HG02588 (cell line): ENCODE data around the gene SNRNP25.
A peak's percentile ranks its signal among the peaks of the same experiment; 100 is the strongest.

ENCODE experiments used
- ATAC-seq: cut with Tn5 transposase; IDR thresholded peaks from one replicate; pipeline ENCODE4 v1.9.1; 2021; ENCODE audit warnings: mild to moderate bottlenecking, moderate library complexity; ENCODE audit not compliant: unreplicated experiment

SNRNP25 gene

GRCh38 chr16:76535-77272 lies 23.1 kb downstream of the SNRNP25 start:
- no peak for ATAC-seq

DNA sequence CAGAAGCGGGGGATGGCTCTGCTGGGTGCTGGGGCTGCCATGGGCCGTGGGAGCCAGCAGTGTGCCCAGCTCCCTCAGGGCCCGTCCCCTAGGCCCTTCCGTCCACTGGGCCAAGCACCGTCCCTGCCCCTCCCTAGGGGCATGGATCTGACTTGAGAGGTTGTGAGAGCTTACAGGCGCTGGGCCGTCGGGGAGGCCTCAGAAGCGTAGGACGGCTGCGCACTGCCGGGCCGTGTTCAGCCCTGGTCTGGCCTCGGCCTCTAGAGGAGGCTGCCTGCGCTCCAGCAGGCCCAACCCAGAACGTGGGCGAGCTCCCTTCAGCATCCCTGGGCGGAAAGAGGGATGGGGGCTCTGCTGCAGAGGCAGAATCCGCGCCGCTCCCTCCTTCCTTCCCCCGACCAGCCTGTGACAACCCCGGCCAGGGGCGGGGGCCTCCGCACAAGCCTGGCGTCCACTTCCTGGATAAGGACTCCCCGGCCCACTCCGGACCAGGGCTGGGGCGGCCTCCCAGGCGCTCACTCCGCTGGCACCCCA lies 23.7 kb downstream of the SNRNP25 start:
- peak; percentile 28 for ATAC-seq

- peak; percentile 60 for ATAC-seq
Measured at GRCh38 chr16:77807-78443, 24.3 kb downstream of the SNRNP25 start, which contains the start of gene MPG. MPG (plus strand) TSS chr16:78225; CDS start chr16:78310, 85 bp downstream.

- ATAC-seq, result peak; percentile 14
Measured at GRCh38 chr16:78444-79150, 25.0 kb downstream of the SNRNP25 start.

GRCh38 chr16:79151-80054 lies 25.8 kb downstream of the SNRNP25 start:
- ATAC-seq, result no peak

DNA sequence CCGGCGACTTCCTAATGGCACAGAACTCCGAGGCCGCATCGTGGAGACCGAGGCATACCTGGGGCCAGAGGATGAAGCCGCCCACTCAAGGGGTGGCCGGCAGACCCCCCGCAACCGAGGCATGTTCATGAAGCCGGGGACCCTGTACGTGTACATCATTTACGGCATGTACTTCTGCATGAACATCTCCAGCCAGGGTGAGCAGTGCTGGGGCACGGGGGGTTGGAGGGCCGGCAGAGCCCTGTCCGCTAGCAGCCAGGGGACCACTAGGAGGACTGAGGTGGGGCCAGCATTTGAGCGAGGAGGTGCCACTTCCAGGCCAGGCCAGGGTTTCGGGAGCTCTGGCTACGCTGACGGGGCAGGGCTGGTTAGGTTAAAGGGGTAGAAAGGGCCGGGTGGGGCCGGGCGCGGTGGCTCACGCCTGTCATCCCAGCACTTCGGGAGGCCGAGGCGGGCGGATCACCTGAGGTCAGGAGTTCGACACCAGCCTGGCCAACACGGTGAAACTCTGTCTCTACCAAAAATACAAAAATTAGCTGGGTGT lies 29.5 kb downstream of the SNRNP25 start:
- ATAC-seq, result no peak

GRCh38 chr16:83781-84615 lies 30.4 kb downstream of the SNRNP25 start:
- ATAC-seq, result no peak

- ATAC-seq, result peak; percentile 56
Measured at GRCh38 chr16:84718-85406, 31.2 kb downstream of the SNRNP25 start.

DNA sequence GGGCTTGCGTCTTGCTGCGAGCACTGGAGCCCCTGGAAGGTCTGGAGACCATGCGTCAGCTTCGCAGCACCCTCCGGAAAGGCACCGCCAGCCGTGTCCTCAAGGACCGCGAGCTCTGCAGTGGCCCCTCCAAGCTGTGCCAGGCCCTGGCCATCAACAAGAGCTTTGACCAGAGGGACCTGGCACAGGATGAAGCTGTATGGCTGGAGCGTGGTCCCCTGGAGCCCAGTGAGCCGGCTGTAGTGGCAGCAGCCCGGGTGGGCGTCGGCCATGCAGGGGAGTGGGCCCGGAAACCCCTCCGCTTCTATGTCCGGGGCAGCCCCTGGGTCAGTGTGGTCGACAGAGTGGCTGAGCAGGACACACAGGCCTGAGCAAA lies 31.8 kb downstream of the SNRNP25 start:
- no peak for ATAC-seq

GRCh38 chr16:85865-86264 lies 32.2 kb downstream of the SNRNP25 start:
- ATAC-seq, result no peak

DNA sequence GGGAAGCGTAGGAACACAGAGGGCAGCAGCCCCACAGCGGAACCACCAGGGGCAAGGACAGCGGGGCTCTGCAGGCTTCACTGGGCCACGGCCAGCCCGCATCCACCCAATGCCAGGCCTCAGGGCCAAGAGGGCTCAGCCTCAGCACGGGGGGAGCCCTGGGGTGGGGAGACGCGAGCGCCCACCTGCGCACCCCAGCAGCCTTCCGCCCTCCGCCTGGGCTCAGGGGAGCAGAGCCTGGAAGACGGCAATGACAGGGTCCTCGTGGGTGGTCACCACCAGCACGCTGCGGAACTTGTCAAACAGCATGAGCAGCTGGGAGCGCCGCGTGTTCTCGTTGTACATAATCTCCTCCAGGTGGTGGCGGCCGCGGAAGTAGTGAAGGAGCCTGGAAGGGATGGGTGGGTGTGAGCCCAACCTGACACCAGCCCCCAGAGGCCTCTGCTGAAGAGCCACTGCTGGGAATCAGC lies 32.9 kb downstream of the SNRNP25 start:
- no peak for ATAC-seq

DNA sequence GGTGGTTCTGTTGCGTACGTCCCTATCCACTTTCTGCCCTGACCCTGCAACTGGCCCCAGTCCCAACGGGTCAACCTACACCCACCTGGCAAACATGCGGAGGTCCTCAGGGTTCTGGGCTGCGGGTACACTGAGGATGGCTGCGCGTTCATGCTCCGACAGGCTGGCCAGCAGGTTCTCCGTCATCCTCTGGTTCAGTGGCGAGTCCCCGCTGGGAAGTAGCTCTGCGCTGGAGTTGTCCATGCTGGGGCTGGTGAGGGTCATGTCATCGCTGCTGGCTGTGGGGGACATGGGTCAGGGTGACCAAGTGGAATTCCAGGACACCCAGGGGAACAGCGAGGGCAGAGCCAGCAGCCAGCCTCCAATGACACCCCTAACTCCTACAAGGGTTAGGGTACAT lies 35.0 kb downstream of the SNRNP25 start:
- ATAC-seq, result no peak

DNA sequence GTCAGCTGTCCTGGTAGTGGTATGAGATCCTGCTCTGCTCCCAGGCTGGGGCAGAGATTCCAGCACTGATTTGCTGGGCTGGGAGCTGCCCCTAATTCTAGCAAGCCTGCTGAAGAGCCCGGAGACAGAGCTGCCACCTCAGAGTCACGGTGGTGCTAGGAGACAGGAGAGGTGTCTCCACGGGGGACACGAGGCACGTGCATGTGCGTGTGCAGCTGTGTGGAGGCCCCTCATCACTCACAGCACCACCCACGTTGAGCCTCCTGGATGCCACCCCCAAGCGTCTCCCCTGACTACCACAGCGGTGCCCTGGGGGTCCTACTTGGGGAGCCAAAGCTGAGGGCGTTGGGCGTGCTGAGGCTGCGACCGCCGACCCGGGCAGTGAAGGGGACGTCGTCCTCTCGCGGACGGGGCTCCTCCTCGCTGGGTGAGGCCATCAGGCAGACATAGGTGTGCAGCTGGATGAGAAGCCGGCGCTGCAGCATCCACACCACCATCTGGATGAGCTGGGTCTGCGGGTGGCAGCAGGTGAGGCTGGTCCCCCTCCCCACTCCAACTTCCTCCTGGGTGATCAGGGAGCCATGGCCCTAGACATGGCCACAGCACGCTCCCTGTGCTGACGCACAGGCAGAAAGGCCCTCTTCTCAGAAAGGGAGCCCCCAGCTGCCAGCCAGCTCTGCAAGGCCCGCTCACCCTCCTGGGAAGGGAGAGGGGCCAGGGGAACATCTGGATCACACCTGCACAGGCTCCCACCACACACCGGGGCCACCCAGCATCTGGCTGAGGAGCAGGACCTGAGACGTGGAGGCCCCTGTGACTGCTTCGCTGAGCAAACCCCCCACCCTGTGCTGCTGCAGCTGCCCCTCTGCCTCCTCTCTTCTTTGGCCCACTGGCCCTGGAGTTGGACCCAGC lies 36.0 kb downstream of the SNRNP25 start:
- ATAC-seq, result no peak

DNA sequence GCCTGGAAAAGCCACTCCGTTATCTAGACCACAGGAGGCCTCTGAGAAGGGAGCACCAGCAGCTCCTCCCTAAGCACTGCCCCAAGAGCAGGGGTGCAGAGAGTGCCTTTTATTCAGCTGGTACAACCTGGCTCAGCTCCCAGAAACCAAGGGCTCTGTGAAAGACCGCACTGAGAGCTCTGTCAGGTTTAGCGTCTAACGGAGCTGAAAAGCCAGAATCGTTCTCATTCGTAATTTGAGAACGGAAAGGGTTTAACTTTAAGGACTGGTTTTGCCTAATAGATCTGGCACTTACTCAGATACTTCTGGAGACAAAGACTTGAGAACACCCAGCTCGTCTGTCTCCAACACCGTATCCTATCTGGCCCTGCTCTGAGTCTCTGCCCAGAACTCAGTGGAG lies 37.9 kb downstream of the SNRNP25 start:
- ATAC-seq, result no peak

DNA sequence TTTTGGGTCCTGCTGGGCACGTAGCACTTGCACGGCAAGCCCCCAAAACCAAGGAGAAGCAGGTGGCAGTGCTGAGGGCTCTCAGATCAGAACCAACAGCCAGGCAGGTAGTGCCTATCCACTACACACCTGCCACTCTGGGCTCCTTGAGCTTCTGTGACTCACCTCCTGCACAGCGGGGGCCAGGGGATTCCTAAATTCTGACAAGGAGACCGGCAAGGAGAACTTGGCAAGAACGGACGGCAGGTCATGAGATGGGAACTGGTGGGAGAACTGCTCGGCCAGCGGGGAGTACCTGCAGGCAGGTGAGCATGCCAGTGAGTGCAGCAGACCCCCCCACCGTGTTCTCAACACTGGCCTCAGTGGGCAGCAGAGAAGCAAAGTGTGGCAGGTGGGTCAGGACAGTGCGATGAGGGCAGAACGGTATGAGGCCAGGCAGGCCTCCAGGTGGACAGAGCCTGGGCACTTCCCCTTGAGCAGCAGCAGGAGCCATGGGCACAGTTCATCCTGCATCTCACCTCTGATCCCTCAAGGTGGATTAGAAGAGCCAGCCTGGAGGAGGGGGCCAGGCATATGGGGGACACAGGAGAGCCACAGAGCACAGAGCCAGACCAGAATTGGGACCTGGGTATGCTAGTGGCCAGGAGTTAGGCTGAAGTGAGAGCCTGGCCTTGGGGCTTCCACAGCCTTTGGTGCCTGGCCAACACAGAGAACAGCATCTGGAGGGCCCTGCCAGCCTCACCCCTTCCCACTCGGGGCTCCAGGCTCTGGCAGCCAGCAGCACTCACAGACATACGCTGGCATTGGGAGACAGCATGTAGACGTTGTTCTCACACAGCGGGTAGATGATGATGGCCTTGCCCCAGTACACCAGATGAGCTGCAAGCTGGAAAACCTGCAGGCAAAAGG lies 39.1 kb downstream of the SNRNP25 start:
- no peak for ATAC-seq

GRCh38 chr16:94918-95265 lies 41.3 kb downstream of the SNRNP25 start:
- no peak for ATAC-seq

DNA sequence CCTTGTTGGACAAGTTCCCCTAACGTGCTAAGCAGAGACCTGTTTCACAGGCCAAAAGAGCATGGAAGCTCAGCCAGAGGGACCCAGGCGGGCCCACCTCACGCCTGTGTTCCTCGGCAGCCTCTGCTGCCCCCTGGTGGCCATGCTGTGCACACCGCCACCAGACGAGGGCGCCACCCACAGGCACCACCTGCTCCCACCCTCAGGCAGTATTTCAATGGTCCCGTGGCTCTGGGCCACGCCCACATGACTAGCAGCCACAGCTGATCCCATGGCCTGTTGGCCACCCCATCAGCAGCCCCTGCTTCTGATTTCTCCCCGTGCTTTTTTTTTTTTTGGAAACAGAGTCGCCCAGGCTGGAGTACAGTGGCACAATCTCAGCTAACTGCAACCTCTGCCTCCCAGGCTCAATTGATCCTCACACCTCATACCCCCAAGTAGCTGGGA lies 43.3 kb downstream of the SNRNP25 start:
- ATAC-seq, result peak; percentile 66
